IMR-90 (cell line): ENCODE data around the gene CPED1. TPM values are rescaled to one million over a fixed set of nuclear protein-coding genes. Genes with fewer than 3 reads are reported as not detected.
A peak's percentile ranks its signal among the peaks of the same experiment; 100 is the strongest.

Experiments
- ATAC-seq: fragments of 200-7000 bp; cut with Tn5 transposase; 2 replicates; pipeline ENCODE4 v1.9.1; 2020; ENCODE audit warnings: low read depth, mild to moderate bottlenecking, moderate library complexity
- BruUV-seq: library from RNA; stranded (reverse); fragments of 400-500 nt; replicated peaks from 2 replicates; lab custom pipeline; 2021; lab: Mats Ljungman, UMichigan
- CTCF ChIA-PET: fragments of 300-600 bp; formaldehyde crosslinking; extraction: SDS; loops from one replicate; lab custom pipeline; 2021; ENCODE audit warnings: antibody characterized with exemption; lab: Yijun Ruan, JAX
- POLR2A ChIA-PET: fragments of 300-600 bp; sonication (Branson Sonifier 250); formaldehyde crosslinking; loops from one replicate; lab custom pipeline; 2022; ENCODE audit warnings: antibody characterized with exemption; ENCODE audit not compliant: unreplicated experiment; lab: Charles Lee
- DNase-seq: peaks from one replicate; pipeline ENCODE4 v3.0.0; 2013
- H2AFZ ChIP-seq: replicated peaks from 2 replicates; pipeline ENCODE3; 2013; ENCODE audit warnings: low read length, mild to moderate bottlenecking; ENCODE audit not compliant: poor library complexity
- H2AK5ac ChIP-seq: 2 replicates; pipeline ENCODE4 v1.6.1; 2013; ENCODE audit warnings: low read depth, low read length, inconsistent platforms
- H2AK9ac ChIP-seq: replicated peaks from 2 replicates; pipeline ENCODE3; 2013; ENCODE audit warnings: mild to moderate bottlenecking, low read depth, low read length, moderate library complexity; ENCODE audit not compliant: poor library complexity
- H2BK120ac ChIP-seq: 2 replicates; pipeline ENCODE4 v1.6.1; 2013; ENCODE audit warnings: low read depth, low read length, inconsistent platforms
- H2BK15ac ChIP-seq: 3 replicates; pipeline ENCODE4 v1.6.1; 2013; ENCODE audit warnings: low read depth, low read length, inconsistent platforms
- H2BK20ac ChIP-seq: 2 replicates; pipeline ENCODE4 v1.6.1; 2013; ENCODE audit warnings: low read depth, mild to moderate bottlenecking, inconsistent platforms, low read length, moderate library complexity
- H2BK5ac ChIP-seq: 2 replicates; pipeline ENCODE4 v1.6.1; 2013; ENCODE audit warnings: mild to moderate bottlenecking, low read depth, low read length, inconsistent platforms; ENCODE audit not compliant: poor library complexity, severe bottlenecking
- H3K14ac ChIP-seq: replicated peaks from 2 replicates; pipeline ENCODE4 v1.6.1; 2013; ENCODE audit warnings: low read depth, low read length, inconsistent platforms
- H3K18ac ChIP-seq: 2 replicates; pipeline ENCODE4 v1.6.1; 2013; ENCODE audit warnings: low read depth, low read length, control low read depth
- H3K23ac ChIP-seq: 2 replicates; pipeline ENCODE4 v1.6.1; 2013; ENCODE audit warnings: low read depth, low read length, inconsistent platforms
- H3K27ac ChIP-seq: 2 replicates; pipeline ENCODE4 v1.5.1; 2013; ENCODE audit warnings: mild to moderate bottlenecking, control low read depth, low read length; ENCODE audit not compliant: insufficient read depth
- H3K27me3 ChIP-seq: 2 replicates; pipeline ENCODE4 v1.6.1; 2013; ENCODE audit warnings: low read length; ENCODE audit not compliant: control insufficient read depth, insufficient read depth
- H3K36me3 ChIP-seq: 2 replicates; pipeline ENCODE4 v1.6.1; 2013; ENCODE audit warnings: low read length, mixed read lengths; ENCODE audit not compliant: control insufficient read depth, insufficient read depth
- H3K4ac ChIP-seq: 2 replicates; pipeline ENCODE4 v1.6.1; 2013; ENCODE audit warnings: low read depth, low read length, inconsistent platforms
- H3K4me1 ChIP-seq: 2 replicates; pipeline ENCODE4 v1.6.1; 2013; ENCODE audit warnings: low read length, mixed read lengths; ENCODE audit not compliant: control insufficient read depth, insufficient read depth
- H3K4me2 ChIP-seq: 2 replicates; pipeline ENCODE4 v1.6.1; 2013; ENCODE audit warnings: low read depth, mild to moderate bottlenecking, control low read depth, low read length, moderate library complexity
- H3K4me3 ChIP-seq: 2 replicates; pipeline ENCODE4 v1.5.1; 2013; ENCODE audit warnings: low read depth, mild to moderate bottlenecking, control low read depth, low read length, moderate library complexity; ENCODE audit not compliant: insufficient read depth
- H3K56ac ChIP-seq: 2 replicates; pipeline ENCODE4 v1.6.1; 2013; ENCODE audit warnings: low read length, inconsistent platforms; ENCODE audit not compliant: insufficient read depth; ENCODE audit errors: extremely low read depth
- H3K79me1 ChIP-seq, 2 experiments: 2 replicates each; pipeline ENCODE4 v1.6.1; 2013; ENCODE audit warnings: low read length in 2 of 2, inconsistent platforms in 1 of 2, low read depth in 1 of 2
- H3K9ac ChIP-seq: 2 replicates; pipeline ENCODE4 v1.6.1; 2013; ENCODE audit warnings: low read depth, low read length, control low read depth
- H3K9me1 ChIP-seq: 2 replicates; pipeline ENCODE4 v1.6.1; 2013; ENCODE audit warnings: low read length, inconsistent platforms; ENCODE audit not compliant: insufficient read depth
- H3K9me3 ChIP-seq: 2 replicates; pipeline ENCODE4 v1.6.1; 2013; ENCODE audit warnings: low read length; ENCODE audit not compliant: control insufficient read depth, insufficient read depth
- H4K20me1 ChIP-seq: 2 replicates; pipeline ENCODE4 v1.6.1; 2013; ENCODE audit warnings: low read length, inconsistent platforms; ENCODE audit not compliant: insufficient read depth
- H4K5ac ChIP-seq: 2 replicates; pipeline ENCODE4 v1.6.1; 2013; ENCODE audit warnings: mild to moderate bottlenecking, low read depth, low read length, control low read depth
- H4K8ac ChIP-seq, 2 experiments: 2 replicates each; pipeline ENCODE4 v1.6.1; 2013; ENCODE audit warnings: low read depth in 2 of 2, low read length in 2 of 2, control low read depth in 1 of 2, inconsistent platforms in 1 of 2
- H4K91ac ChIP-seq: 2 replicates; pipeline ENCODE4 v1.6.1; 2013; ENCODE audit warnings: low read depth, low read length, inconsistent platforms; ENCODE audit not compliant: insufficient read depth
- MAFK ChIP-seq: IDR thresholded peaks from 2 replicates; pipeline ENCODE4 v1.6.1; 2012; ENCODE audit warnings: low read depth, low read length, improper control_type of control experiment
- MAZ ChIP-seq: IDR thresholded peaks from 2 replicates; pipeline ENCODE4 v1.6.1; 2012; ENCODE audit warnings: low read depth, mild to moderate bottlenecking, low read length, improper control_type of control experiment, moderate library complexity, borderline replicate concordance
- MXI1 ChIP-seq: IDR thresholded peaks from 2 replicates; pipeline ENCODE4 v1.6.1; 2012; ENCODE audit warnings: low read depth, mild to moderate bottlenecking, low read length, moderate library complexity, borderline replicate concordance
- NFE2L2 ChIP-seq: fragments of 150-350 bp; IDR thresholded peaks from 2 replicates; pipeline ENCODE4 v1.6.1; 2016; ENCODE audit warnings: low read depth, mild to moderate bottlenecking, low read length
- RFX5 ChIP-seq: IDR thresholded peaks from 2 replicates; pipeline ENCODE4 v1.8.0; 2012; ENCODE audit warnings: low read depth, mild to moderate bottlenecking, low read length, moderate library complexity
- WGBS, 2 experiments: methylation state at CpG; one replicate each; pipeline versions ENCODE4 v1.1.5 to v1.1.7; 2013; ENCODE audit warnings: missing lambda C conversion rate in 2 of 2; ENCODE audit not compliant: insufficient read length in 1 of 2; ENCODE audit errors: extremely low coverage in 2 of 2; 5-methylcytosine and 5-hydroxymethylcytosine counted together
- dilution Hi-C: fragments of 300-500 bp; cut with HindIII; formaldehyde crosslinking; loops from one replicate; pipeline ENCODE4 v1.14.3; 2018; ENCODE audit warnings: low sequenced_read_pairs; ENCODE audit not compliant: unreplicated experiment
- in situ Hi-C: fragments of 300-500 bp; cut with MboI; formaldehyde crosslinking; loops from 3 replicates; pipeline ENCODE4 v1.14.3; 2019; ENCODE audit warnings: low sequenced_read_pairs, inconsistent platforms, mixed read lengths
- intact Hi-C: fragments of 100-400 bp; cut with micrococcal nuclease; formaldehyde crosslinking; loops from 2 replicates; pipeline ENCODE4 v1.10.0; 2022
- polyA plus RNA-seq, 3 experiments: library from polyadenylated mRNA; depleted of rRNA; stranded (reverse); fragments of >200 nt; gene quantifications; 2 replicates each; pipeline ENCODE4 v1.2.3, GENCODE V29; 2012; ENCODE audit warnings: low replicate concordance in 1 of 3
- total RNA-seq: library from RNA; depleted of rRNA; stranded (reverse); fragments of >200 nt; gene quantifications from 2 replicates; pipeline ENCODE4 v1.2.3, GENCODE V29; 2012
- TF ChIP-seq, protein P1 (sequence below): conservative IDR thresholded peaks from 2 replicates; pipeline ENCODE4 v1.5.1; 2012; ENCODE audit warnings: mild to moderate bottlenecking, low read depth, low read length, improper control_type of control experiment
- TF ChIP-seq, protein P2 (sequence below): fragments of 150-350 bp; IDR thresholded peaks from 2 replicates; pipeline ENCODE4 v1.6.1; 2017; ENCODE audit warnings: mild to moderate bottlenecking, antibody characterized with exemption, low read length, low read depth

Gene CPED1
- total and polyA plus RNA-seq, 2 of the 4 experiments (the other 2 are of a cell fraction): 31.2 to 96.8 TPM

DNA sequence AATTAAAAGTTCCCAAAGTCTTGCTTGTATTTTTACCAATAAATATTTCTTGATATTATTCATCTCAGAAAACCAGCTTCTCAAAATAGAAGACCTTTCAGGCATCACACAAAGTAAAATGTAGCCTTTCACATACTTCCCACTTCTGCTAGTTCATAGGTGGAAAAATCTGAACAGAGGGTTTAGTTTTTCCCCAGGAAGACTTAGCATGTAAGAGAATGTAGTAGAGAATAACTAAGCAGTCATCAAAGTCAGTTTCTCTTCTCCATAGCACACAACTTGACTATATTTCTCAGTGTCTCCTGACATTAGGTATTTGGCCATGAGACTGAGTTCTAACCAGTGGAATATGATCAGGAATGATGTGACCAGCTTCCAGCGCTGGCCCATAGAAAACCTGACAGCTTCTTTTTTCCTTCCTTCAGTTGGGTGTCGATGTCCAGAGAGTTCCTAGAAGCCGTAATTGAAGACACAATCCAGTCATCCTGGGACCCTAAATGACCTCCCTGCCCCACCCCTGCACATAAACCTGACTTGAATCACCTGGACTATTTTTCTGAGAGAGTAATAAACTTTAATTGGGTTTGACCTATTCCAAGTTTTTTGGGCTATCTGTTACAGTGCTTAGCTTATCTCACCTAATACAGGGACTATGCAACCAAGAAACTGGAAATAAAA lies 272.8 kb downstream of the CPED1 start:
- in situ Hi-C loops (no loop called here), dilution Hi-C loops (no loop called here), intact Hi-C loops (no loop called here)
- Histone ChIP-seq H2AK9ac (no peak overlapping the region), H3K4me2 (no peak overlapping the region), H4K5ac (no peak overlapping the region), H4K91ac (no peak overlapping the region), H2BK120ac (no peak overlapping the region), H3K4ac (no peak overlapping the region), H2BK20ac (no peak overlapping the region), H3K56ac (no peak overlapping the region), H3K4me3 (no peak overlapping the region), H3K27ac (no peak overlapping the region), H3K9me3 (peaks cover 2% of the 10 kb centered on the region; the same call in 1 of the 2 replicates), H3K4me1 (peaks cover 2% of the 10 kb centered on the region; the same call in 1 of the 2 replicates), H3K9me1 (0 out of 2 replicates have a peak, but pooled peaks cover 3% of the 10 kb centered on the region), H3K9ac (no peak overlapping the region), H2AK5ac (no peak overlapping the region), H2BK15ac (no peak overlapping the region), H2BK5ac (peak overlapping the region; percentile 77), H4K20me1 (no peaks in the 10 kb centered on the region; the same call in 1 of the 2 replicates), H3K27me3 (no peaks in the 10 kb centered on the region), H4K8ac (no peak overlapping the region), H3K79me1 (peaks cover 0 to 4% of the 10 kb centered on the region in 2 experiments; a peak in 2 of 4 replicates), H2AFZ (no peak overlapping the region), H3K14ac (no peak overlapping the region), H3K18ac (no peak overlapping the region), H3K36me3 (peaks cover 1% of the 10 kb centered on the region), H3K23ac (no peak overlapping the region)
- CTCF ChIA-PET: no interaction called here
- TF ChIP-seq NFE2L2 (no peak), RFX5 (no peak), MAZ (no peak), MAFK (no peak), MXI1 (no peak)
- TF ChIP-seq, protein P1, sequence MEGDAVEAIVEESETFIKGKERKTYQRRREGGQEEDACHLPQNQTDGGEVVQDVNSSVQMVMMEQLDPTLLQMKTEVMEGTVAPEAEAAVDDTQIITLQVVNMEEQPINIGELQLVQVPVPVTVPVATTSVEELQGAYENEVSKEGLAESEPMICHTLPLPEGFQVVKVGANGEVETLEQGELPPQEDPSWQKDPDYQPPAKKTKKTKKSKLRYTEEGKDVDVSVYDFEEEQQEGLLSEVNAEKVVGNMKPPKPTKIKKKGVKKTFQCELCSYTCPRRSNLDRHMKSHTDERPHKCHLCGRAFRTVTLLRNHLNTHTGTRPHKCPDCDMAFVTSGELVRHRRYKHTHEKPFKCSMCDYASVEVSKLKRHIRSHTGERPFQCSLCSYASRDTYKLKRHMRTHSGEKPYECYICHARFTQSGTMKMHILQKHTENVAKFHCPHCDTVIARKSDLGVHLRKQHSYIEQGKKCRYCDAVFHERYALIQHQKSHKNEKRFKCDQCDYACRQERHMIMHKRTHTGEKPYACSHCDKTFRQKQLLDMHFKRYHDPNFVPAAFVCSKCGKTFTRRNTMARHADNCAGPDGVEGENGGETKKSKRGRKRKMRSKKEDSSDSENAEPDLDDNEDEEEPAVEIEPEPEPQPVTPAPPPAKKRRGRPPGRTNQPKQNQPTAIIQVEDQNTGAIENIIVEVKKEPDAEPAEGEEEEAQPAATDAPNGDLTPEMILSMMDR: no peak
- TF ChIP-seq, protein P2, sequence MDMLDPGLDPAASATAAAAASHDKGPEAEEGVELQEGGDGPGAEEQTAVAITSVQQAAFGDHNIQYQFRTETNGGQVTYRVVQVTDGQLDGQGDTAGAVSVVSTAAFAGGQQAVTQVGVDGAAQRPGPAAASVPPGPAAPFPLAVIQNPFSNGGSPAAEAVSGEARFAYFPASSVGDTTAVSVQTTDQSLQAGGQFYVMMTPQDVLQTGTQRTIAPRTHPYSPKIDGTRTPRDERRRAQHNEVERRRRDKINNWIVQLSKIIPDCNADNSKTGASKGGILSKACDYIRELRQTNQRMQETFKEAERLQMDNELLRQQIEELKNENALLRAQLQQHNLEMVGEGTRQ: no peak
- no TSS peak for BruUV-seq
- no peak for DNase-seq
- ATAC-seq: no peak
- POLR2A ChIA-PET: no interaction called here
- no CpG with 5 or more reads among the region's 3 CpGs for WGBS, 2 experiments
